Fibroblast of the conjunctiva (primary cell): ENCODE data around the gene UTP25.

ENCODE experiments used
- DNase-seq: peaks from one replicate; pipeline ENCODE4 v3.0.0-alpha.2; 2010; ENCODE audit warnings: low read depth

Gene UTP25

DNA sequence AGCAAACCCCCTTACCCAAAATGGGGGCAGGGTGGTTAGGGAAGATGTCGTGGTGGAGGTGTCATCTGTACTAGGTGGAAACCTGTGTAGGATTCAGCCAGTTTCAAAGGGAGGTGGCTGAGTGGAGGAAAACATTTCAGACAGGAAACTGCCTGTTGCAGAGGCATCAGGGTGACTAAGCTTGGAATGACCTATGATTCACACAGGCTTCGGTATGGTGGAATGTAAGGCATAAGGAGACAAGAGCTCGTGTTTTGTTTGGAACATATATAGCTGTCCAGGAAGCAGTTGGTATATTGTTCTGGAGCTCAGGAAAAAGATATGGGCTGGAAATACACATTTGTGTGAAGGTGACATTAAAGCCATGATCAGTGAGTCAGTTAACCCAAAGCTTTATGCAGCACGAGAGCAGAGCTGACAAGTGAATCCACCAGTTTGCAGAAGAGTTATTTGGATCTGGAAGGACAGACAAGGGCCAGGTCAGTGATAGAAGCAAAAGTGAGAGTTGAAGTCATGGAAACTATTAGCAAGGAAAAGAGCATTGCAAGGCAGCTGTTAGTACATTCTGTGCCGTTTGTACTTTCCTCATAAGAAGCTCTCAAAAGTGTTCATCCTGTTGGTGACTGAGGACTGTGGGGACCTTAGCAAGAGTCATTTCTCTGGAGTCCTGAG, 12.2 kb downstream of the UTP25 start:
- peak; percentile 93 for DNase-seq

DNA sequence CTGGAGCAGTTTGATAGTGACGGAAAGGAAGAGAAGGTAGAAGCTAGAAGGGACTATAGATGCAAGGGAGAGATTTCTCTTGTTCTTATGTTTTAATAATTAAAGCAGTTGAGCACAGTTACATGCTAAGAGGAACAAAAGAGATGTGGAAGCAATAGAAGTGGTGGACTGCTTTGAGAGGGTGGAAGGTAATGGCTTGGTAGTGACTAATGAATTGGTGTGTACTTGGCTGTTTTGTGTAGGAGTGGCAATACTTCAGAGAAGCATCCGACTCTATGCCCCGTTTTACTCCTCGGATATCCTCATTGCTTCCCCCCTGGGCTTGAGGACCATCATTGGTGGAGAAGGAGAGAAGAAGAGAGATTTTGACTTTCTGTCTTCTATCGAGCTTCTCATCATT, 12.8 kb downstream of the UTP25 start:
- DNase-seq, result no peak

DNA sequence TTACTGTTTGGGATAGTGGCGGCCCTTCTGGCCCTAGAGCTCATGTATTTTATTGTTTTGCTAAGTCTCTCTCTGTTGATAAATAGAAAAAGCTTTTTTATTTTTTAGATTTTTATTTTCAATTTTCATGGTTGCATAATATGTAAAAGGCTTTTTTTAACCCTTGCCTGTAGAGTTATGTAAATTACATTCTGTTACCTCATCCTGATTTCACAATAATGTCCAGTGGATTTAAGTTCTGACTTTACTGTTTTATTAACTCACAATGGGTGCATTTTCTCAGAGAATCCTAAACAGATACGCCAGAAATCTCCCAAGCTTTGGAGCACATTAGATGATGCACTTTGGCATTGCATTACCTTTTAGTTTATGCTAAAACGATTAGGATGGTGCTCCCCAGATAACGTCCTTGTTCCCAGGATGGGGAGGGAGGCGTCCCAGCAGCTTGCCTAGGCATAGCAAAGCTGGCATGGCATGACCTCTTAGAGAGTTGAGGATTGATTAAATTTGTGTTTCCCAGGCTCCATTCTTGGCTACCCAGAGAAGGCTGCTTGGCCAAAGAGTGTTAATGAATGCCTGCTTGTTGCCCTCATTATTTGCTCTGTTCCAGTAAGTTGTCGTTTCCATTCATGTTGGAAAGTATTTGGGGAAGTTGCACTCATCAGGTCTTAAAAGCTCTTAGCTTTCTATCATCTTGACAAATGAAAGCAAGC, 17.1 kb downstream of the UTP25 start:
- DNase-seq, result no peak

DNA sequence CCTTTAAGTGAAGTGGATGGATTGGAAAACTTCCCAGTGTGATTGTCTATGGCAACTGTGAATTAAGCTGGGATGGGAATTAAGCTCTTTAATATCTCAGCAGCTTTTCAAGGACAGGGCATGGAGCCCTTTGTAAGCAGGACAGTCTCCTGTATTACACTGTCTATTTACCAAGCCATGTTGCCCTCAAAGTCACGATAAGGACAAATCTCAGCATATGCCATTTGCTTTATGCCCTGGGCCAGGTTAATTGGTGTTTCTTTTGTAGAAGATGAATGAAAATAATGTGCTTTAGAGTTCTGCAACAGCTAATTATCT, 17.6 kb downstream of the UTP25 start:
- DNase-seq, result no peak

DNA sequence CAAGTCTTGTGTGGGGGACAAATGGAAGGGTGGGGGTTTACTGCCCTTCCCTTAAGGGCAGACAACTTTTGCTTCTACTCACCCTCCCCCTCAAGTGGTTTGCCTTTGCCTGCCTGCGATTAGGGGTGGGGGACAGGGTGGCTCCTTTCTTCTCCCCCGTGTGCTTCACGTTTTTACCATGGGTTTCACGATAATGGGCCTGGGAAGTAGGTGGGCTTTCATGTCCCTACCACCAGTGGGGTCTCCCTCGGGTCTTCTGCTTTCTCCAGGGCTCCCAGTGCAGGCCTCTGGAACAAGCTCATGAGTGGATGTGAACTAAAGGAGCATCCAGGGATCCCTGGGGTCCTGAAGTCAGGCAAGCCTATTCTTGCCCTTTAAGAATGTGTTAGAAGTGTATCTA, 21.6 kb downstream of the UTP25 start:
- DNase-seq, result no peak

DNA sequence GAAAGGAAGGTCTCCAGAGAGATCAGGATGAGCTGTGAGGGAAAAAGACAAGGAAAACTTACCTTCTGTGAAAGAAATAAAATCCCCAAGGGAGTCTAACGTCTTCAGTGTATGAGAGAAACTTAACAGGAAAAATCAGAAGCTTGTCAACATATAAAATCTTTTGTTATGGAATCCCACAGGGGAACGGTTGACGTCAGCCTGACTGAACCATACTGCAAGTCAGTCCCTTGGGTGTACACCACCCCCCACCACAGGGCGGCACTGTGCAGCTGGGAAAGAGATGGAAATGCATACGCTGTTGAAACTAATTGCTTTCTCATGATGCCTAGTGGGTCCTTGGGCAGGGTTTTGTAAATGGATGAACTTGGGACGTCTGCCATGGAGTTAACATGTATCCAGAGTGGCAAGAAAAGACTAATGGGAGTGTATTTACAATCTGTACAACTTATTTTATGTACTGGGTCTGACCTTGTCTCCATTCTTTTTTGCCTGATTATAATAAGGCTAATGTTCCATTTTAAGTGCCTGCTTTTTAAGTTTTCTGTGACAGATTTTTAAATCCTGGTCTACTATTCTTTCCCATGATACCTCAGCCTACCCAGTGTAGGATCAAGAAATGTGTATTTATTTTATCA, 22.7 kb downstream of the UTP25 start:
- DNase-seq, result peak; percentile 81

DNA sequence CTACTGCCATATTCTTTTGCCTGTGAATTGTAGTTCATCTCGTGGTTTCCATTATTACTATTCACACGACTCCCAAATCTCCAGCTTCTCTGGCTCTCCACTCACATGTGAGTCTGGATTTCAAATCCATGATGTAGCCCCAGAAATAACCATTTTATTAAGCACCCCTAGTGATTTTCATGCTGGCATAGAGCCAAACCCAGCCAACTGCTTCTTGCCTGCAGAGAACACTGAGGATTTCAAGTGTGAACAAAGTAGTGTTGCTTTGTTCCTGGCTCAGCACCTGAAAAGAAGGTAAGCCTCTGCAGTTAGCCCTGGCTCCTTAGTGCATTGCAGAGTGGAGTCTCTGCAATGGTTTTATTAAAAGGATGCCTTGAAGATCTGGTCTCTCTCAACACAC, 25.9 kb downstream of the UTP25 start:
- no peak for DNase-seq

DNA sequence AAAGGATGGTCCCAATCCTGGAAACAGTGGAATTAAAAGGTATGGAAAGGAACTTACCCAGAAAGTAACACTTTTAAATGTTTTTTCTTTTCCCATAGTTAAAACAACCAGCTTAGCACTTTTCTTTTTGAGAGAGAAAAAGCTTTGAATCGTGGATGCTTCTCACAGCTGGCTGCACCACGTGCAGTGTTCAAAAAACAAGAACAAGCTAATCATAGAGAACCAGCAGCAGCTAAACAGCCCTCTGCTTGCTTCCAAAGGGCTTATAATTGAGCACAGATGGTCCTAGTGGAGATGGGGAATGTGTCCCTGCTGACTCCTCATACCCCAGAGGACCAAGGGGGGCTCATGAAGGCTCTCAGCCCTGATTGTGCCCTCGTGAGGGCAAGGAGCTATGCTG, 26.4 kb downstream of the UTP25 start:
- no peak for DNase-seq

DNA sequence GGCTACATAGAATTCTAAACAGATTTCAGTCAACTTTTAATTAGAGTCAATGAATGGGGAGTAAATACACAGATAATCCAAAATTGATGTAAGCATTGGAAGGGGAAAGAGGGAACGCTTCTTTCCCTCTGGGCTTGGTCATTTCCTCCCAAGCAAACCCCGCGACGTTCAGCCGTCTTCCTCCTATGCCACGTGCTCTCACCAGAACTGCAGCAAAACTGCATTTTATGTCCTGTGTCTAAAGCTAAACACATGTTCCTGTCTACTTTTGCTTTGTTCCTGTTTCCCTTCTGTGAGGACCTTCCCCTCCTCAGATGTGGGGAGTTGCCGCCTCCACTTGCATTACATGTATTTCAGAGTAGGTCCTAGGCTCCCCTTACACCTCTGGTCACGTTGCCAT, 27.2 kb downstream of the UTP25 start:
- no peak for DNase-seq

DNA sequence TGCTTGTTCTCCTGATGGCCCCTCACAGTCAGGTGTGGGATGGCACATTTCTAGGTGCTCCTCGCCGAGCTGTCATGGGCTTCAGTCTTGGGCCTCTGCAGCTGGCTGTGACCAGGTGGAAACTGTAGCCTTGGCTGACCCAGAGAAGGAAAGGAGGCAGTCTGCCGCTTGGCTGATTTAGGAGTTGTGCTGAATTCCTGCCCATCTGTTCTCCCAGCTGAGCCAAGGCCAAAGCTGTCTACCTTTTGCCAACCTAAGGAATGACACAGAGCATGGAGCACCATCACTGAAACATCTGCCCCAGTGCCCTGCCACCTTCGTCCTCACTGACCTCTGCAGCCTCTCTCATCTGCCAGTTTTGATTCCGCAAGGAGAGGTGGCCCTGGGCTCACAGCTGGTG, 27.9 kb downstream of the UTP25 start:
- no peak for DNase-seq

DNA sequence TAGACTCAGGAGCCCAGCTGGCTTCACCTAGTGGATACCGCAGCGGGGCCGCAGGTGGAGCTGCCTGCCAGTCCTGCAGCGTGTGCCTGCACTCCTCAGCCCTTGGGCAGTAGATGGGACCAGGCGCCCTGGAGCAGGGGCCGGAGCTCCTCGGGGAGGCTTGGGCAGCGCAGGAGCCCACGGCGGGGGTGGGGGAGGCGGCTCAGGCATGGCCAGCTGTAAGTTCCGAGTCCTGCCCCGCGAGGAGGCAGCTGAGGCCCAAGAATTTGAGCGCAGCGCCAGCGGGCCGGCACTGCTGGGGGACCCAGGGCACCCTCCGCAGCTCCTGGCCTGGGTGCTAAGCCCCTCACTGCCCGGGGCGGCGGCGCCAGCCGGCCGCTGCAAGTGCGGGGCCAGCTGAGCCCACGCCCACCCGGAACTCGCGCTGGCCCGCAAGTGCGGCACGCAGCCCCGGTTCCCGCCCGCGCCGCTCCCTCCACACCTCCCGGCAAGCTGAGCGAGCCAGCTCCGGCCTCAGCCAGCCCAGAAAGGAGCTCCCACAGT, 30.9 kb downstream of the UTP25 start:
- no peak for DNase-seq

DNA sequence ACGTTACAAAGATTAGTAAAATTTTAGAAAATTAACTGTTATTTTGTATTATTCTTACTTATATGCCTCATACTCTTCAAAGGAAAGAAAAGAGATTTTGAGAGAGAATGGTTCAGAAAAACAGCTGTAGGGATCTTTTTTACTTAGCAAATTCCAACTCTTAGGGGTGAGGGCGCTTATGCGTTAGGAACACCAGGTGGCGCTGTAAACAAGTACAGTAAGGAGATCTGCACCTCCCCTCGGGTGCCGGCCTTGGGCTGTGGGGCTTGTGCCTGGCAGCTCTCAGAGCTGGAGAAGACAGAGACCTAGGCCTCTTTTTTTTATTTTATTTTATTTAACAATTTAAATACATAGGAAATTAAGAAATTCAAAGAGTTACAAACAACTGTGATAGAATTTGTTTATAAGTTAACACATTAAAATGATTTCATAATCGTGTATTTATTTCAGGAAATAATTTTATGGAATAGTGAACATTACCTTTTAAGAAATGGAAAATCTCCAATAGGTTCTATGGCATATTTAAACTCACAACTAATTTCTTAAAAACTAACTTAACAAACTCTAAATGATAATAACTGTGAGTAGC, 32.6 kb downstream of the UTP25 start:
- peak; percentile 90 for DNase-seq

DNA sequence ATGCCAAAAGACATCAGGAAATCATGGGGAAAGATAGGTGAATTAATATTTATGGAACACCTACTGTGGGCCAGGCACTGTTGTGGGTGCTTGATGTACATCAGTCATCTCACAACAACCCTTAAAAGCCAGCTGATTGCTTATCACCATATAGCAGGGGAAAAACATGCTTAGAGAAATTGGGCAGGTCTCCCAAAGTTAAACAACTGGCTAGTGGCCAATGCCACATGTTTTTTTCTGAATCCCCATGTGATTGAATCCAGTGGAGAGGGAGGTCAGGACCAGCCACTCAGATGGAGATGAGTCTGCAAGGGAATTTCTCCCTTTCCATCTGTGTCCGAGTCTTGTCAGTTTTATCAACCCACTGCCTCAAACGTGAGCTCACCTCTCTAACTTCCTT, 33.5 kb downstream of the UTP25 start:
- no peak for DNase-seq

DNA sequence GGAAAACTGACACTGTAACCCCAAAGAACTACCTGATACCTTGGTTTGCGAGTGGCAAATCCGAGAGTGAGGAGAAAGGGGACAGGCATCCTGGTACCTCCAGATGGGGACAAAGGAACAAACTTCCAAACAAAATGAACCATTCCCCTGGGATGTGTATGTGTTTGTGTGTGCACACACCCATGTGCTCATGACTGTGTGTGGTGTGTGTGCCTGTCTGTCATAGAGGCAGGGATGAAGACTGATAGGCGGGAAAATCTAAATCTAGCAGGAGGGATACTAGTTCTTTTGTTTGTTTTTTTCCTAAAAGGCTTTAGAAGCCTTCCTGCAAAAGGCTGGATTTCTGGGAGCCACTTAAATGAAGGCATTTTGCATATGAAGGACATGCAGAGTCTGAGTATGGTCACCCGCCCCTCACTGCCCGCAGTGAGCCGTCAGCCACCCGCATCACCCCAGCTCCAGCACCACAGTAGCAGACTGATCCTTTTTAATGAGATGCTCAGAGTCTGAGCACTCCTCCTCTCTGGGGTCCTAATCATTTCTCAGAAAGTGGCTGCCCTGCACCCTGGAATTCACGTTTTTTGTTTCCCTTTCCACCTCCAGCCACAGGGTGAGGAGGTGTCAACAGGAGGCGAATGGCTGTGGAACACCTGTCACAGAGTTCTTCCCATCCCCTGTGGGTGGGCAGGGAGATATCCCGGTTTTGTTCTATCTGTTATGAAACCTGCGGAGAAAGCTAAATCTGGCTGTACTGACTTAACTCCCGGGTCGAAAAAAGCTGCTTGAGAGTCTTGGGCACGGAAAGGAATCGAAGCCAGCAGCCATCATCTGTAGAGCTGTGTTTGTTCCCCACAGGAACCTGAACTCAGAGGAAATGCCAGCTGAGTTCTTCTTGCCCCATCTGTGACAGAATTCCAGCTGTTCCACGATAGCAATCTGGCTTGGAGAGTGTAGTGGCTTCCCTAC, 34.9 kb downstream of the UTP25 start:
- DNase-seq, result no peak

DNA sequence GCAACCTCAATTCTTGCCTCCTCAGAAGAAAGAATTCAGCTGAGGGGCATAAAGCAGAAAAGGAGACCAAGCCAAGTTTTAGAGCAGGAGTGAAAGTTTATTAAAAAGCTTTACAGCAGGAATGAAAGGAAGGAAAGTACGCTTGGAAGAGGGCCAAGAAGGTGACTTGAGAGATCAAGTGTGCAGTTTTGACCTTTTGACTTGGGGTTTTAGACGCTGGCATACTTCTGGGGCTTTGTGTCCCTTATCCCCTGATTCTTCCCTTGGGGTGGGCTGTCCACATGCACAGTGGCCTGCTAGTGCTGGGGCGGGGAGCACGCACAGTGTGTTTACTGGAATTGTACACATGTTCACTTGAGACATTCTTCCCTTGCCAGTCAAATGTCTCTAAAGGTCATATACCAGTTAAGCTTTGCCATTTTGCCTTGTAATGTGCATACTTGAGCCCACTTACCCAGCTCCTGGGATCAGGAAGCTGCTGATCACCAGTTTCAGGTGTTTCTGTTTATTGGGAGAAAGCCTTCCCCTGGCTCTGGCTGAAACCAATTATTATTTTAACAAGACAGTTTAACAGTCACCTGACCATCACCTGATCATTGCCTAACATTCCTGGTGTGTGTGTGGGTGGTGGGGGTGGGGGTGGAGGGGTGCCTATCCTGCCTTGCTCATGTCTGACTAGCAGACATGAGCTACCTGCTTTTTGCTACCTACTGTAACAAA, 36.2 kb downstream of the UTP25 start:
- no peak for DNase-seq

DNA sequence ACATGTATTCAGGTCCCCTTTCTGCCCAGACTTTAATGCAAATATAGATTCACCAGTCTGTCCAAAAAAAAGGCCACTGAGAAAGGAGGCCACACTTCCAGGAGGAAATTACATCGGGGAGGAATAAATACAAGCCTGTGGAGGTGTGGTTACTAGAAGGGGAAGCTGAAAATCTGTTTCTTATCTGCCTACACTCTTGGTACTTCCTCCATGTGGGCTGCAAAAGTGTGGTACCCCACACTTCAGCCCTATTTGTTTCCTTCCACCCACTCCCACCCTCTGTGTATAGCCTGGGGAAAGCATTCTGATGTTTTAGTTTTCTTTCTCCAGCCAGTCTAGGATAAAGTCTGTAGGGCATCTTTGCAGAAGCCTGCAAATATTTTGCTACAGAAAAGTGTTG, 38.4 kb downstream of the UTP25 start:
- no peak for DNase-seq

DNA sequence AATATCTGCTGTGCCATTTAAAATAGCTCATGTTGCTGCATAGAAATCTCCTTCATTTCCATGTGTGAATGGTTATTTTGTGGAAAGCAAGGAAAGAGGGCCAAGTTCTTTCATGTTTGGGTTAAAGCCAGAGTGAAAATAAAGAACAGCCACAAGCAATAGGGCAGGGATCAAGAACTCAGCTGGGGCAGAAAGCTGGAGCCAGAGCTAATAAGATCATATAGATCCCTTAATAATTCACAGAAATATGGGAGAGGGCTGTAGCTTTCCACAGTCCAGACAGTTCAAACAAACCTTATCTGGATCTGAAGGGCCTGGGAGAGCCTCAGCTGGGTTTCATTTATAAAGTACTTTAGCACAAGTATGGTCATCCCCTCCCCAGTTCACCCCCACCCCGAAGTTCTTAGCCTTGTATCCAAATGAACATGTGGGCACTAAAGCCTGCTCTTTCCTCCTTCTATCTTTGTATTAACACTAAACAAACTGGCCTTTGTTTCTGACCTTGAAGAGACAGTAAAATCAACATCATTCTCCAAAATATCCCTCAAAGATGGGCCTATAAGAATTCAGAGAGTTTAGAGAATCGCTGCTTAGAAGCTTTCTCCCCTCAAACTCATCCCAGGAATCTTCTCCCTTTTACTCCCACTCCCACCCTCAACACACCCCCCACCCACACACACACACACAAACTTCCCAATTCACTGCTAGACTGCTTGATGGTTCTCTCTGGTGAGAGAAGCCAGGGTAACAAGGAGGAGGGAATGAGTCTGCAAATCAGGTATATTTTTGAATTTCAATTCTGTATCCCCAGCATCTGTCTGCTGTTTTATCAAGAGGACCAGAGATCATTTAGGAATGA, 41.7 kb downstream of the UTP25 start:
- DNase-seq, result peak; percentile 70

DNA sequence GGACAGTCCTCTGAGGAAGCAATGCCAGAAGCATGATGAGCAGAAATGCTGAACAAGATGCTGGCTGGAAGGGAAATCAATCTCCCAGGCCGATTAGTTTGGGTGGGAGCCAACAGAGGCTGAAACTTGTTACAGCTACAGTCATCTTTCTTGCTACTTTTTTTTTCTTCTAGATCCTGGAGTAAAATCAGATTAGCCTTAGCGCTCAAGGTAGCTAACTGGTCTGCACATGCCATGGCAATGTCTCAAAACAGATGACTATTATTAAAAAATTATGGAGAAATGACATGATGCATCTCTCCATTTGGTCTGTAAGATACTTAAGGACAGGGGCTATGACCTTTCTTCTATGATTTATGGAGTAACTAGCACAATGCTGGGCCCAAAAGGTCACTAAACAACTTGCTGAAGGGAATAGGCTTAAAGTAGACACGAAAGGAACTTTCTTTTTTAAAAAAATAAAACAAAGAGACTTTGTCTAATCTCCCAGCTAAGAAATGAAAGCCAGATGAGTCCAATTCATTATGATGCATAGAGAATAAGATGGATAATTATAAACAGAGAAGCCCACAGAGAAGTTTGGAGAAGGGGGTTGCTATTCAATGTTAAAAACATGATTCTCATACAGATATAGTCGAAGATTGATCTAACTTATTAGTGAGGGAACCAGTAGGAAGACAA, 42.5 kb downstream of the UTP25 start:
- DNase-seq, result peak; percentile 77

DNA sequence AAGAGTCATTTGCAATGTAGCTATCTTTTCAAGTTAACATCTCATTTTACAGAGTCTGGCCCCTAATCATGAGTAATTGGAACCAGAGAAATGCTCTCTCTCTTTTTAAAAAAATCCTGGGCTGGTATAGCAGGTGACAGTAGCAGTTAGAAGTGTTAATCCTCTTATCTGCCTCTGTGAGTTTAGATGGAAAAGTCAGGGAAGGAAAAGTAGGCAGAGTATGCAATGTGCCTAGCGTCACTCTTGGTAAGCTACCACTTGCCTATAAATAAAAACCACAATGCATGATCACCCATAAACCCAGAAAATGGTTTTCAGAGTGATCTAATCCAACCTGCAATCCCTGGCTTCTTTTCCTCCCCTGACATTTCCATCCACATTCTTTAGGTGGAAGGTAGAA, 43.2 kb downstream of the UTP25 start:
- no peak for DNase-seq

DNA sequence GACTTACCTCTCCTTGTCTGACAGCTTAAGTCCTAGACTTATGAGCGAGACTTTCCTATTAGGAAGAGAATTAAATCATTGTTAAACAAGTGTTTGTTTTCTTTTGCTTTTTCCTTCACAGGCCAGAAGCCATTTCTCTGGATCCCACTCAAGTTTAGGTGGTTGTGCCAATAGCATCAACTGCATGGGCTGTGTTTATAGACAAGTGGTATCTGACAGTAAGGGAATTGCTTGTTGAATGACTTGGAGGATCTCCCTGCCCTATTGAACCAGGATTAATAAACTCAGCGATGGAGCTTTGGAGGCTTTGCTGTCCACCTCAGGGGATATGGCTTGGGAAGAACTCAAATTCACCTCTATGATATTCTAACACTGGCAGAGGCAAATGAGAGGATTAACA, 43.7 kb downstream of the UTP25 start:
- DNase-seq, result no peak
